Lower lobe of right lung (tissue), 2 donors: ENCODE results near the gene GALNT9. TPM values are rescaled to one million over a fixed set of nuclear protein-coding genes. Genes with fewer than 3 reads are reported as not detected.

Experiments
- ATAC-seq, 2 donors: fragments of 200-7000 bp; cut with Tn5 transposase; one replicate each; pipeline ENCODE4 v1.9.1; 2020 to 2022; ENCODE audit warnings: mild to moderate bottlenecking in 2 of 2, moderate library complexity in 2 of 2
- DNase-seq: peaks from one replicate; pipeline ENCODE4 v3.0.0-alpha.2; 2020
- H3K27ac ChIP-seq: fragments of 200-600 bp; one replicate; pipeline ENCODE4 v1.8.0; 2022
- H3K27me3 ChIP-seq: fragments of 200-600 bp; one replicate; pipeline ENCODE4 v1.8.0; 2022; ENCODE audit warnings: low read depth
- H3K36me3 ChIP-seq: fragments of 200-600 bp; one replicate; pipeline ENCODE4 v1.8.0; 2022; ENCODE audit warnings: mild to moderate bottlenecking
- H3K4me1 ChIP-seq: fragments of 200-600 bp; one replicate; pipeline ENCODE4 v1.8.0; 2022
- H3K4me3 ChIP-seq: fragments of 200-600 bp; one replicate; pipeline ENCODE4 v1.8.0; 2022; ENCODE audit warnings: mild to moderate bottlenecking
- H3K9me3 ChIP-seq: fragments of 200-600 bp; one replicate; pipeline ENCODE4 v1.8.0; 2022
- CTCF ChIP-seq: fragments of 200-600 bp; IDR thresholded peaks from one replicate; pipeline ENCODE4 v1.8.0; 2022; ENCODE audit warnings: antibody characterized with exemption, mild to moderate bottlenecking
- intact Hi-C: fragments of 100-400 bp; cut with DNase I; formaldehyde crosslinking; loops from one replicate; pipeline ENCODE4 v1.11.0; 2022
- total RNA-seq: library from RNA; stranded (reverse); fragmentation: NEBNext Ultra II Directional; extraction: Animal tissue kit (Norgen Biotek cat#: 25700); gene quantifications from one replicate; pipeline ENCODE4 v1.2.1, GENCODE V29; 2021
- donor health status: DM: no; HTN: yes; CAD: no; lungs with severe emphysema.

The GALNT9 gene
- total RNA-seq, 1 donor from 2014 or later: not detected

GRCh38 chr12:132356691-132357622, 27.6 kb upstream of the GALNT9 start:
- Histone ChIP-seq H3K9me3 (no peaks in the 10 kb centered on the region), H3K4me3 (no peak overlapping the region), H3K4me1 (no peaks in the 10 kb centered on the region), H3K27ac (no peak overlapping the region), H3K27me3 (peaks cover 36% of the 10 kb centered on the region), H3K36me3 (no peaks in the 10 kb centered on the region)
- intact Hi-C loops: no loop called here
- ATAC-seq (peak; percentile 18 to 47), DNase-seq (peak; percentile 51)
- TF ChIP-seq CTCF: no peak

- peak; percentile 30 for DNase-seq
- H3K27ac ChIP-seq: no peak overlapping the region
- intact Hi-C loops: no loop called here
- TF ChIP-seq CTCF: no peak
- H3K4me1 ChIP-seq: no peaks in the 10 kb centered on the region
- ATAC-seq: no peak
- no peak overlapping the region for H3K4me3 ChIP-seq
- H3K27me3 ChIP-seq: peaks cover 36% of the 10 kb centered on the region
- H3K9me3 ChIP-seq: no peaks in the 10 kb centered on the region
- H3K36me3 ChIP-seq: no peaks in the 10 kb centered on the region
Observed at GRCh38 chr12:132355742-132356681, 26.6 kb upstream of the GALNT9 start.

GRCh38 chr12:132354982-132355680, 25.7 kb upstream of the GALNT9 start:
- no peaks in the 10 kb centered on the region for H3K9me3 ChIP-seq
- H3K4me3 ChIP-seq: no peak overlapping the region
- TF ChIP-seq CTCF: no peak
- peak; percentile 40 for DNase-seq
- peaks cover 36% of the 10 kb centered on the region for H3K27me3 ChIP-seq
- no peak for ATAC-seq
- H3K27ac ChIP-seq: no peak overlapping the region
- H3K4me1 ChIP-seq: no peaks in the 10 kb centered on the region
- intact Hi-C loops: no loop called here
- no peaks in the 10 kb centered on the region for H3K36me3 ChIP-seq

- Histone ChIP-seq H3K4me3 (no peak overlapping the region), H3K36me3 (no peaks in the 10 kb centered on the region), H3K27ac (no peak overlapping the region), H3K4me1 (no peaks in the 10 kb centered on the region), H3K9me3 (no peaks in the 10 kb centered on the region), H3K27me3 (peaks cover 36% of the 10 kb centered on the region)
- ATAC-seq (no peak), DNase-seq (peak; percentile 40)
- intact Hi-C loops: no loop called here
- TF ChIP-seq CTCF: no peak
Observed at GRCh38 chr12:132354211-132354981, 25.0 kb upstream of the GALNT9 start.
